ENCODE results near the gene CLIC1. TPM values are rescaled to one million over a fixed set of nuclear protein-coding genes. Genes with fewer than 3 reads are reported as not detected.

The CLIC1 gene
- polyA plus RNA-seq, 3 donors = 280 to 320 (median 296) TPM

GRCh38 chr6:31708224-31708623 lies 28.1 kb downstream of the CLIC1 start:
- DNase-seq = no peak

GRCh38 chr6:31707701-31708100 lies 28.6 kb downstream of the CLIC1 start:
- no peak for DNase-seq

- DNase-seq = no peak
Measured at GRCh38 chr6:31706599-31706998, 29.7 kb downstream of the CLIC1 start, which contains the start of gene LY6G6F. Gene LY6G6F, plus strand, starts transcription at chr6:31706866. Its CDS starts 41 bp downstream, at chr6:31706907.

- no peak for DNase-seq
Measured at GRCh38 chr6:31705931-31706330, 30.4 kb downstream of the CLIC1 start.

- DNase-seq = peak; percentile 99
Measured at GRCh38 chr6:31702819-31703716, 33.3 kb downstream of the CLIC1 start, which contains the start of gene ABHD16A. Gene ABHD16A, minus strand, starts transcription at chr6:31703324. Its CDS starts 43 bp downstream, at chr6:31703281.

GRCh38 chr6:31702405-31702818 lies 33.9 kb downstream of the CLIC1 start:
- DNase-seq = no peak

- DNase-seq = no peak
Measured at GRCh38 chr6:31701666-31702404, 34.5 kb downstream of the CLIC1 start.

GRCh38 chr6:31700740-31701401 lies 35.5 kb downstream of the CLIC1 start:
- DNase-seq = no peak

GRCh38 chr6:31697555-31697954 lies 38.8 kb downstream of the CLIC1 start:
- DNase-seq = no peak

GRCh38 chr6:31693535-31693934 lies 42.8 kb downstream of the CLIC1 start:
- no peak for DNase-seq

- DNase-seq = no peak
Measured at GRCh38 chr6:31692886-31693285, 43.4 kb downstream of the CLIC1 start.

- DNase-seq = no peak
Measured at GRCh38 chr6:31692353-31692752, 44.0 kb downstream of the CLIC1 start.

GRCh38 chr6:31691564-31692108 lies 44.7 kb downstream of the CLIC1 start:
- no peak for DNase-seq

GRCh38 chr6:31691078-31691463 lies 45.3 kb downstream of the CLIC1 start:
- DNase-seq = no peak

- DNase-seq = no peak
Measured at GRCh38 chr6:31690231-31691077, 45.9 kb downstream of the CLIC1 start.

- no peak for DNase-seq
Measured at GRCh38 chr6:31689249-31690110, 46.9 kb downstream of the CLIC1 start.

- DNase-seq = no peak
Measured at GRCh38 chr6:31687860-31688693, 48.3 kb downstream of the CLIC1 start.

GRCh38 chr6:31687321-31687720 lies 49.0 kb downstream of the CLIC1 start:
- DNase-seq = no peak

- no peak for DNase-seq
Measured at GRCh38 chr6:31686483-31686882, 49.8 kb downstream of the CLIC1 start.
